ENCODE results near the gene SETSIP.
"Not testable (repeated sequence)": the region's sequence is repeated elsewhere in the genome, so short reads cannot be mapped to it uniquely, and the experiment has no call there.

Gene SETSIP

DNA sequence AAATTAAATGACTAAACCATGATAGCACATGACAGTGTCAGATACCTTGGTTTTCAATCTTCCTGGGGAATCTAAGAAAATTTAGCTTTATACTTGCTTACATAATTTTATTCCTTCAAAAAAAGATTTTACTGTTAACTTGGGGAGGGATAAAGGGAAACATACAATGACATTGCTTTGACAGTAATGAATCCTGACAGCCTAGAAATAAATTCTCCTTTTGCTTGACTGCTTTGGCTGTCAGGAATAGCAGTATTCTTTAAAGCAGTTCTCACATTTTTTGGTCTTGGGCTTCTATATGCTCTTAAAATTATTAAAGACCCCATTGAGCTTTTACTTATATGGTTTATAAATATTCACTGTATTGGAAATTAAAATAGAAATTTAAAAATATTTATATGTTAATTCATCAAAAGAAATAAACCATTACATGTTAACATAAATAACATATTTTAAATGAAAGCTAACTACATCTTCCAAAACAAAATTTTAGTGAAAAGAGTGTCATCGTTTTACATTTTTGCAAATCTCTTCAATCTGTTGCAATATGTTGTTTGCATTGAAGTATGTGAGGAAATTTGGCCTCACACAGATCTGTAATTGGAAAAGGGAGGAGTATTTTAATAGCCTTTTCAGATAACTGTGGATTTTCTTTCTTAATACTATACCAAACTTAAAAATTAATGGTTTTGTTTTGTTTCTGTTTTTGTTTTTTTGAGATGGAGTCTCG, 29.3 kb downstream of the SETSIP start:
- no peak for DNase-seq

DNA sequence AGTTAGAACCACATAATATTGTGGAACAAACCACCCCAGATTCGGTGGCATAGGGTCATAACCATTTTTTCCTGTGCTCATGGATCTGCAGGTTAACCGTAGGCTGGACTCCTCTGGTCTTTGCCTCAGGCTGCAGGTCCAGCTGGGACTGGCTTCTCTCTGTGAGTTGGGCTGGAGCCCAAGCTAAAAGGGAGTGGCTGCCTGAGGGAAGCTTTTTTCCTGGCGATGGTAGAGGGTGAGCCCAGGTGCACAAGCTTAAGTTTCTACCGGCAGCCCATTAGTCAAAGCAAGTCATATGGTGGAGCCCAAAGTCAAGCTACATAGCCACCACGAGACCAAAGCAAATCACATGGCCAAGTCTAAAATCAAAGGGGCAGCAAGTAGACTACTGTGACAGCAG, 31.6 kb downstream of the SETSIP start:
- no peak for DNase-seq

DNA sequence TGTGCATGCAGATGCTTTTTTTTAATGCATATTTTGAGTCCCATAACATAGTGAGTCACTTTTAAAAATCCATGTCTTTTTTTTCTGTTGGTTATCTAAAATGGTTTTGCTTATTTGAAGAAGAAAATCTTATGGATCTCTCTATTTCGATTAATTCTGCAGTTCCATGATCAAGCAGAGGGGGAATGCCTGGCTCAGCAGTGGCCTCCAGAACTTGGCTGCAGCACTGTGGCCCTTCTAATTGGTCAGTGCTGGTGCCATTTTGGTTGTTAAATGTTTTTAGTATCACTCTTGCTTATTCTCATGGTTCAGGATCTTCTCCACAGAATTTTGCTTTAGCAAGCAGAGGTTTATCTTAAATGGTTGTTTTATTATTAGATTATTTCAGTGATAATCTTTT, 34.2 kb downstream of the SETSIP start:
- DNase-seq = no peak

DNA sequence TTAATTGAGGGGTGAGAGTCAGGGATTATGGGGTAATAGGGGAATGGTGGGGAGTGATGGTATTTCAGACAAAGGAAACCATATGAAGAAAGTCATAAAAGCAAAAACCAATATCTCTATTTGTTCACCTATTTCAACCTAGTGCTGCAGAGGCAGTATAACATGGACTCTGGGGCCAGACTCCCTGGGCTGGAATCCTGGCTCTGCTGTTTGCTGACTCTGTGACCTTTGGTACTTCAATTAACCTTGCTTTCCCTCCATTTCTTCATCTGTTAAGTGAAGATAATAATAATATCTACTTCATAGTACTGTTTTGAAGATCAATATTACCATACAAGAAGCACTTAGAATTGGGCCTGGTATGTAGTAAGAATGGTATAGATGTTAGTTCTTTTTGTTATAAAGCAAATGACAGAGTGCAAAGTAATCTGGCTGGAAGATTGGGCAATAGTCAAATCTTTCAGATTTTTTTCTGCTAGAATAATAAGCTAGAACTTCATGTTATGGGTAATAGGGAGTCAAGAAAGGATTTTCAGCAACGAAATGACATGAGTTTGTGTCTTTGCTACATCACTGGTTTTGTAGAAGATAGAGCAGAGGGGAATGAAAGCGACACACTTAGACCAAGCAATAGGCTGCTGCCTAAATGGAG, 36.4 kb downstream of the SETSIP start:
- no peak for DNase-seq

DNA sequence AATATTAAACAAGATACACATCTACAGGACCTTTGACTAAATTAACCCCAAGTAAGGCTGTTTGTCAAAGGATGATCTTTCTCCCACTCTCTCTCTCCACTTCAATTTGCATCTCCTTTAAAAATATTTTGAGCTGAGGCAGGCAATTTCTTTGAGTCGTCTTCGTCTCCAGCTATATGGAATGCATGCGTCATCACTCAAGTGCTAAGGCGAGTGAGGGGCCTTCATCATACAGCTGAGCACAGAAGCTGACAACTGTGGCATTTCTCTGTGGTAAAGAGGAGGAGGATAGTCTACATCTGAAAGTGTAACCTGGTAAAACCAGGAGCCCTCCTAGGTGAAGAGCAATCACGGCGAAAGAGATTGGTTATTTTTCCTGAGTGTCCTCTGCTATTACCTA, 37.8 kb downstream of the SETSIP start:
- DNase-seq = no peak

DNA sequence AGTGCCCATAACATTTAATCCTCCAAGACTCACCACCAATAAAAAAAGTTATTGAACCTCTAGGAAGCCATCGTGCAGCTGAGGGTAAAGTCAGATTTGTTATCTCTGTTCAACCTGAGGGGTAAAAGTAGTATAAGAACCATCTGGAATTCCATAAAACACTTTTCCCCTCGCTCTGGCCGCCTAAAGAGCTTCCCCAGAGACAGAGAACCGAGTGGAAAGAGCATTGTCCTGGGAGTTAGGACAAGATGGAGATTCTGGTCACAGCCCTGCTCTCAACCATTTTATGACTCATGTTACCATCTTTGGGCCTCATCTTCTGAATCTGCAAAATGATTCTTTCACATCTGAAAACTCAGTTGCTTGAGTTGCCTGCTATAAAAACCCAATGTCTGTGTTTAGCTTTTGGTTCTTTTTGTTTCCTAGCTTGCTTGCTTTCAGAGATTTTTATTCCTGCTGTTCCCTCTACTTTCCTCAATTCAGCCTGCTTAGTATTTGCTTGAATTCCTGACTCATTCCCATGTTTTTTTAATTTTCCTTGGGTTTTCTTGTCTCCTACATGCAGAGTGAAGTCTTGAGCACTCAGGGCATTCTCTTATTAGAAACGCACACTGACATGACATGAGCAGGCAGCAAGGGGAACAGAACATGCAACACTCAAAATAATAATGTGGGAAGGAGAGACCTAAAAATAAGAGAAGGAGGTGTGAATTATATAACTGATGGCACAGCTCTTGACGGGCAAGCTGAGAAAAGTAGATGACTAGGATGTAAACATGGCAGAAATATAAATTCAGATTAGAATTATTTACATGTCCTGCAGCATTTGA, 43.7 kb downstream of the SETSIP start:
- DNase-seq = no peak

DNA sequence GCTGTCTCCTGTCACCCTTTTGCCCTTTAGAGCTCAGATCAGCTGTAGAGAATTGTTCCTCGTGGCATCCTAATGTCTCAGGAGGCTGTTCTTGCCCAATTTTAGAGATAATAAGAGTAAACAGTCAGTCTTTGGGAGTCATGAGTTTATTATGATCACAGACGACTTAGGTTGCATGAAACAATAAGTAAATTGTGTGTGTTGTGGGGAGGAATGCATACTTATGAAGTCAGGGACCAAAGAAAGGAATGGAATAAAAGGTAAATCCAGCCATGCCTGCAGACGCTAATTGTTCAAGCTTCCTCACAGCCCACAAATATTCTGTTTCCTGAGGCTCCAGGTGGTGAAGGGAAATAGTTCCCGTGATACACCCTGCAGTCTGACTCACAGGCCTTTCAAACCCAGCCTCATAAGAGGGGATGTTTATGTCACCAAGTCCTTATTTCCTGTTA, 44.5 kb downstream of the SETSIP start:
- peak; percentile 6 for DNase-seq

DNA sequence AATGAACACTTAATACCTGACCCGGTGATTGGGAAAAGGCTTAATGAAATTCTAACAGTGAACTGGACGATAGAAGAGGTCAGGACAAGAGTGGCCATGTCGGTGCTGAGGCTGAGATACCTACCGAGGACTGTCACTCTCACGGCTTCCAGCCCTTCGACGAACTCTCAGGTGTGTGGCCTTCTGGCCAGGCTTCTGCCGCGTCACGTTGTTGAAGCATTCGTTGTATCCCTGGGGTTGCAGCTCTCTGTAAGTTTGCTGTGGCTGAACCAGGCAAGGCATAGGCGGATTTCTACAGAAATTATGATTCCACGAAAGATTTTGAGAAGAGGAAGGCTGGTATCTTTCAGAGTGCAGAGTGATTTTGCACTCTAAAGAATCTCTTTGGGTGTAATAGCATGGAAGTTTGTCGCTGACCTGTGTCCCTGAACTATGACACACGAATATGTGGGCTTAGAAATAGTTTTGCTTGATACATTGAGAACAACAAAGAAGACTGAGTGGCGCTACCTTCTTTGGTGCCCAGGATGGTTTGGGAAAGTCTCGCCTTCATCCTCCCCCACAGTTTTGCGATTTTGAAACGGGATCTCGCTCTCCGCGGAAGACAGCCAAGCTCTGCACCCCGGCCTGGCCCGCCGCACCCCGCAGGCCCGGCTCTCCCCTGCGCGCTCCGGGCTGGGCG, 45.8 kb downstream of the SETSIP start:
- DNase-seq = no peak

DNA sequence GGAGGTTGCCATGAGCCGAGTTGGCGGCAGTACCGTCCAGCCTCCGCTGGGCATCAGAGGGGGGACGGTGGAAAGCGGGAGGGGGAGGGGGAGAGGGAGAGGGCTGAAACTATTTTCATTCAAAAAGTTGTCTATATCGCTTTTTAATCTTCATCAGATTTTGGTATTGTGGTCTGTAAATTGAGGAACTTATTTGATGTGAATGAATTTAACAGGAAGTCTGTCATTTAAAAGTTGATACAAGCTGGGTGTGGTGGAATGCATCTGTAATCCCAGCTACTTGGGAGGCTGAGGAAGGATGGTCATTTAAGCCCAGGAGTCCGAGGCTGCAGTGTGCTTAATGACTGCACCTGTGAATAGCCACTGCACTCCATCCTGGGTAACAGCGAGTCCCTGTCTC, 48.4 kb downstream of the SETSIP start:
- no peak for DNase-seq

DNA sequence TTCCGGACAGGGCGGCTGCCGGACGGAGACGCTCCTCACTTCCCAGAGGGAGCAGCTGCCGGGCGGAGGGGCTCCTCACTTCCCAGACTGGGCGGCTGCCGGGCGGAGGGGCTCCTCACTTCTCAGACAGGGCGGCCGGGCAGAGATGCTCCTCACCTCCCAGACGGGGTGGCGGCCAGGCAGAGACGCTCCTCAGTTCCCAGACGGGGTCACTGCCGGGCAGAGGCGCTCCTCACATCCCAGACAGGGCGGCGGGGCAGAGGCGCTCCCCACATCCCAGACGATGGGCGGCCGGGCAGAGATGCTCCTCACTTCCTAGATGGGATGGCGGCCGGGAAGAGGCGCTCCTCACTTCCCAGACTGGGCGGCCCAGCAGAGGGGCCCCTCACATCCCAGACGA, 49.2 kb downstream of the SETSIP start:
- not testable (repeated sequence) for DNase-seq
